HG02642 (cell line): ENCODE data around the gene CCDC74B.
"Not testable (repeated sequence)": the region's sequence is repeated elsewhere in the genome, so short reads cannot be mapped to it uniquely, and the experiment has no call there.

ENCODE experiments used
- ATAC-seq: cut with Tn5 transposase; IDR thresholded peaks from one replicate; pipeline ENCODE4 v1.9.1; 2021; ENCODE audit warnings: mild to moderate bottlenecking; ENCODE audit not compliant: unreplicated experiment, poor library complexity

Gene CCDC74B

GRCh38 chr2:130152136-130152815 lies 7.4 kb upstream of the CCDC74B start:
- not testable (repeated sequence) for ATAC-seq

- ATAC-seq: not testable (repeated sequence)
These were observed 6.2 kb upstream of the CCDC74B start for GRCh38 chr2:130151145-130151512.

- no peak for ATAC-seq
These were observed 5.6 kb upstream of the CCDC74B start for GRCh38 chr2:130150181-130151144.

GRCh38 chr2:130148515-130148914 lies 3.6 kb upstream of the CCDC74B start:
- not testable (repeated sequence) for ATAC-seq

GRCh38 chr2:130143266-130144039 lies 1.5 kb downstream of the CCDC74B start:
- not testable (repeated sequence) for ATAC-seq

- ATAC-seq: not testable (repeated sequence)
These were observed 2.3 kb downstream of the CCDC74B start for GRCh38 chr2:130142396-130143265.

- not testable (repeated sequence) for ATAC-seq
These were observed 3.1 kb downstream of the CCDC74B start for GRCh38 chr2:130141645-130142370.

- ATAC-seq: not testable (repeated sequence)
These were observed 3.9 kb downstream of the CCDC74B start for GRCh38 chr2:130141002-130141401.

- ATAC-seq: not testable (repeated sequence)
These were observed 4.4 kb downstream of the CCDC74B start for GRCh38 chr2:130140516-130140915.

GRCh38 chr2:130139331-130140280 lies 5.3 kb downstream of the CCDC74B start:
- not testable (repeated sequence) for ATAC-seq

GRCh38 chr2:130138841-130139251 lies 6.1 kb downstream of the CCDC74B start:
- not testable (repeated sequence) for ATAC-seq

GRCh38 chr2:130138326-130138725 lies 6.6 kb downstream of the CCDC74B start:
- not testable (repeated sequence) for ATAC-seq

- not testable (repeated sequence) for ATAC-seq
These were observed 7.8 kb downstream of the CCDC74B start for GRCh38 chr2:130137118-130137517.

GRCh38 chr2:130136546-130136945 lies 8.4 kb downstream of the CCDC74B start:
- ATAC-seq: not testable (repeated sequence)

- ATAC-seq: no peak
These were observed 9.0 kb downstream of the CCDC74B start for GRCh38 chr2:130135692-130136541.

GRCh38 chr2:130129120-130129829 lies 15.6 kb downstream of the CCDC74B start, which contains the start of gene POTEF:
Gene POTEF, minus strand, starts transcription at chr2:130129222. Its CDS starts 8,707 bp downstream, at chr2:130120515.
- not testable (repeated sequence) for ATAC-seq
